Fibroblast of the aortic adventitia (primary cell): ENCODE data around the gene MTCH1. TPM values are rescaled to one million over a fixed set of nuclear protein-coding genes. Genes with fewer than 3 reads are reported as not detected.

Source experiments
- DNase-seq: peaks from one replicate; pipeline ENCODE4 v3.0.0-alpha.2; 2010; ENCODE audit warnings: low read depth
- H3K4me3 ChIP-seq: 2 replicates; pipeline ENCODE4 v1.5.1; 2011; ENCODE audit warnings: low read depth, mild to moderate bottlenecking, control low read depth, low read length, moderate library complexity
- total RNA-seq: library from RNA; depleted of rRNA; stranded (reverse); fragments of >200 nt; gene quantifications from 2 replicates; pipeline ENCODE4 v1.2.3, GENCODE V29; 2012; ENCODE audit warnings: low replicate concordance
- TF ChIP-seq, protein P1 (sequence below): IDR thresholded peaks from 2 replicates; pipeline ENCODE4 v1.5.1; 2011; ENCODE audit warnings: mild to moderate bottlenecking, low read length, control low read depth, inconsistent platforms; ENCODE audit not compliant: insufficient read depth

The MTCH1 gene
- total RNA-seq, 1 donor, result 160 TPM

DNA sequence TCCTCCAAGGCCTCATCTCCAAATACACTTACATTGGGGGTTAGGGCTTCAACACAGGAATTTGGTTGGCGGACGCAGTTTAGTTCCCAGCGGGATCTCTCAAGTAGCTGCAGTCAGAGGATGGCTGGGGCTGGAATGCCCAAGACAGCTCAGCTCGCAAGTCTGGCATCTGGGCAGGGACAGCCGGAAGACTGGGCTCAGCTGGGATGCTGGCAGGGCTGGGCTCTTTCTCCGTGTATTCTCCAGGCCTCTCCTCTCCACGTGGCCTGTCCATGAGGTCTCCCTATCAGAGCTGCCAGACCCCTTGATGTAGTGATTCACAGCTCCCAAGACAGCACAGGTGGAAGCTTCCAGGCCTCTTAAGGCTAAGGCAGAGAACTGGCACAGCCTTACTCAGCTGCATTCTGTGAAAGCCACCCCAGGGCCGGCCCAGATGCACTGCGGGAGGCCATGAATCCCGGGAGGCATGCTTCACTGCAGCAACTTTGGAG is 24.5 kb upstream of the MTCH1 start:
- TF ChIP-seq, protein P1, sequence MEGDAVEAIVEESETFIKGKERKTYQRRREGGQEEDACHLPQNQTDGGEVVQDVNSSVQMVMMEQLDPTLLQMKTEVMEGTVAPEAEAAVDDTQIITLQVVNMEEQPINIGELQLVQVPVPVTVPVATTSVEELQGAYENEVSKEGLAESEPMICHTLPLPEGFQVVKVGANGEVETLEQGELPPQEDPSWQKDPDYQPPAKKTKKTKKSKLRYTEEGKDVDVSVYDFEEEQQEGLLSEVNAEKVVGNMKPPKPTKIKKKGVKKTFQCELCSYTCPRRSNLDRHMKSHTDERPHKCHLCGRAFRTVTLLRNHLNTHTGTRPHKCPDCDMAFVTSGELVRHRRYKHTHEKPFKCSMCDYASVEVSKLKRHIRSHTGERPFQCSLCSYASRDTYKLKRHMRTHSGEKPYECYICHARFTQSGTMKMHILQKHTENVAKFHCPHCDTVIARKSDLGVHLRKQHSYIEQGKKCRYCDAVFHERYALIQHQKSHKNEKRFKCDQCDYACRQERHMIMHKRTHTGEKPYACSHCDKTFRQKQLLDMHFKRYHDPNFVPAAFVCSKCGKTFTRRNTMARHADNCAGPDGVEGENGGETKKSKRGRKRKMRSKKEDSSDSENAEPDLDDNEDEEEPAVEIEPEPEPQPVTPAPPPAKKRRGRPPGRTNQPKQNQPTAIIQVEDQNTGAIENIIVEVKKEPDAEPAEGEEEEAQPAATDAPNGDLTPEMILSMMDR, result no peak
- no peak for DNase-seq
- no peak overlapping the region for H3K4me3 ChIP-seq

DNA sequence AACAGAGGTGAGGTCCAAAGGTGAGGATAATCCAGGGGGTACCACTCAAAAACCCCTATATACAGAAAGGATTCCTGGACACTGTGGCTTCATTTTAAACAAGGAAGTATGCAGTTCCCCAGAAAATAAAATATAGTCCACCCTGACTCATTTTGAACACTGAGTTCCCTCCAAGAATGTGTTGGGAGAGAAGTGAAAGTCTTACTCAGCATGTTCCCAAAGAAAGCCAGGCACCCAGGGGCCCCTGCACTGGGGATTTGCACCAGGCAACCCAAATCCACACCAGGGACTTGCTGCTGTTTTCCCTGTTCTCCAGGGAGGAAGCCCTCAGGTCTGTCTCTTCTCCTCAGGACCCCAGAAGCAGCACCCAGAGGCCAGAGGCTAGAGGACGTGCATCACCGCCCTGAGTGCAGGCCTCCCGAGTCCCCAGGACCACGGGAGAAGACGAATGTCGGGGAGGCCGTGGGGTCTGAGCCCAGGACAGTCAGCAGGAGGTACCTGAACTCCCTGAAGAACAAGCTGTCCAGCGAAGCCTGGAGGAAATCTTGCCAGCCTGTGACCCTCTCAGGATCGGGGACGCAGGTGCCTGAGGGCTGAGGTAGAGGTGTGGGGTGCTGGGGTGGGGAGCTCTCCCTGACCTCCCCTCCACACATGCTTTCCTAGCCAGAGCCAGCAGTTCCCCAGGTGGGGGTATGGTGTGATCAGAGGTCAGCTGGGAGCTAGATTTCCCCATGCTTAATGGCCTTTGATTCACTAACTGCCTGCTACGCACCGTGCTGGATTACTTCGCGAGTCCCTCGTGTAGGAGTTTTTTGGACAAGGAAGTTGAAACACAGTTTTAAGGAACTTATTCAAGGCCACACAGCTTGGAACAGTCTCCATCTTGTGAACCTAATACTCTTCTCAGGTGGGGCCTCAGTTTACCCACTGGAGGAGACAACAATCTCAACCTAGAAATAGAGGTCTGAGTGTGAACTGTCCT is 22.8 kb upstream of the MTCH1 start:
- TF ChIP-seq, protein P1, result no peak
- no peak overlapping the region for H3K4me3 ChIP-seq
- DNase-seq, result no peak

DNA sequence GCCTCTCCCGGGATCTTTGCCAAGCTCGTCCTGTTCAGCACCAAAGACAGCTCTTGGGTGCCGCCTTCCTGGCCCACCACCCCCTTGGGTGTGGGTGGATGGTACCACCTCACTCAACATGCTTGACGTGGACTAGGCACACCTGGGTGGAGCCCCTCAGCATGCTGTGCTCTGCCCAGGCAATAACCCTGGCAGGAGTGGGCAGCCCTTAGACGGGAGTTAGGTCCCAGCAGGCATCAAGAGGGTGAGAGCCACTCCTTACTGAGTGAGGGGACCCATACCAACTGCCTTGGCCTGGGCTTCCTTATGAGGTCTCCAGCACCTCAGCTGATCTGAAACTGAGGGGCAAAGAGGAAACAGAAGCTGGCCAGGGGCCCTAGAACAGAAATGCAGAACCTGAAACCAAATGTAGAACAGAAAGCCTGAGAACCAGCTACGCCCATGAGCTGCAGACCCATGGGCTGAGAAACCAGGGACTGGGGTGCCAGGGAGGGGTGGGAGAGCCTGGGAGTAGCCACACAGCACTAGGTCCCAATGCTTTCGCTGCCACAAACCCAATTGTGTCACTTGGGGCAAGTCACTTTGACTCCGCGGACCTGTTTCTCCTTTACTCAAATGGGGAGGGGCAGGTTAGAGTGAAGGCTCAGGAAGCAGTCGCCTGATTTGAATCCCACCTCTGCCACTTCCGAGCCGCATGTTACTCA is 21.5 kb upstream of the MTCH1 start:
- no peak overlapping the region for H3K4me3 ChIP-seq
- peak; percentile 15 for DNase-seq
- TF ChIP-seq, protein P1, result no peak

DNA sequence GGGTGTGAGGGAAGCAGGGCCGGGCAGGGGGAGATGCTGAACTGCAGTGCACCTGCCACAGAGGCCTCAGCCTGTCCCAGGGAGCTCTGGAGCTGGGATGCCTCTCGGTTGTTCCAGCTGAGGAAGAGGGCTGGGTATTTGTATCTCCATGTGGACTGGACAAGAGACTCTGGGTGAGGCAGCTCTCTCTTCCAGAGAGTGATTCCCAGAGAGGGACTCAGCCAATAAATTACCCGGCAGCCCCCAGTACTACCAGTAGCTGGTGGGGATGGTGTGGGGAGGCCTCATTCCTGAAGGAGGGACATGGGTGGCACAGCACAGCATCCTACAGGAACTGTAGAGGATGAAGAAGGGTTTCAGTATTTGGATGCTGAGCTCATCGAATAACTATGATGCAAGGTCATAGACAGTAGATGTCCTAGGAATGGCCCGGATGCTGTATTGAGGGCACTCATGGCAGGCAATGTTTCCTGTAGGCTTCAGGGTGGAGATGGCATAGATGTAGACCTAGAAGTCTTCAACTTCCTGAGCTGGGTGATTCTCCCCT is 20.9 kb upstream of the MTCH1 start:
- TF ChIP-seq, protein P1, result no peak
- no peak for DNase-seq
- no peak overlapping the region for H3K4me3 ChIP-seq

DNA sequence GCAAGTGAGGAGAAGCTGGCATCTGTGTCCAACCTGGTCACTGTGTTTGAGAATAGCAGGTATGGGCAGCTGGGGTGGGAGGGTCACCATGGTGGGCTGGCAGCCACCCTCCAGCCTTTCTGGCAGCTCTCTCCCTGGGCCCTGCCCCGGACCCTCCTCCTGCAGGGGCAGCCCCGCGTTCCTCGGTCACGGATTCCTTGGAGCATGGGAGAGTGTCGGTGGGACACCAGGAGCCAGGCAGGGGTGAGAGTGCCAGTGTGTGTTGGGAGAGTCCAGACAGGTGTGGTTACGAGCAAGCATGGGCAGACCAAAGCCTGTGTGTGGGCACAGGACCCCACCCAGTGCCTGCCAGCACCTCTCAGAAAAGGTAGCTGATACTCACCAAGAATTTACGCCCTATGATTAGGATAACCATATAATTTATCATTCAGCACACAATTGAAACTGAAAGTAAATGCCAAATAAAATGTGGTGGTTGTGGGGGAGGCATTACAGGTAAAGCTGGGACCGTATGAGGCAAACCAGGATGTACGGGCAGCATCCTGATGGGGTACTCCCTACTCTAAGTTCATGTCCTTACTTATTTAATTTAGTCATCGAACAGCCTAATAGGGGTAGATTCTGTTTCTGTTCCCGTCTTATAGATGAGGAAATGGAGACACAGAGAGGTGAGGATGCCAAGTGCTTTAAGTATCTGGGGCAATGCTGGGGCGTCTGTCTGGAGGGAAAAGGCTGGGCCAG is 20.0 kb upstream of the MTCH1 start:
- DNase-seq, result no peak
- TF ChIP-seq, protein P1, result no peak
- H3K4me3 ChIP-seq, result no peak overlapping the region
